WERI-Rb-1 (cell line): ENCODE results near the gene TOMM22.

Experiments used
- DNase-seq: peaks from one replicate; pipeline ENCODE4 v3.0.0-alpha.2; 2020
- H3K27ac ChIP-seq: fragments of 250-450 bp; sonication (Bioruptor Pico); 2 replicates; pipeline ENCODE4 v1.5.1; 2020; ENCODE audit warnings: mild to moderate bottlenecking, moderate library complexity
- H3K27me3 ChIP-seq: fragments of 250-450 bp; sonication (Bioruptor Pico); 2 replicates; pipeline ENCODE4 v1.5.1; 2021; ENCODE audit warnings: mild to moderate bottlenecking, low read depth, moderate library complexity; ENCODE audit not compliant: insufficient read depth, severe bottlenecking
- H3K36me3 ChIP-seq: fragments of 250-450 bp; sonication (Bioruptor Pico); 2 replicates; pipeline ENCODE4 v1.5.1; 2020; ENCODE audit warnings: mild to moderate bottlenecking, moderate library complexity
- H3K4me3 ChIP-seq: 2 replicates; pipeline ENCODE4 v1.5.1; 2011; ENCODE audit warnings: low read depth, mild to moderate bottlenecking, control low read depth, low read length
- H3K9me3 ChIP-seq: fragments of 250-450 bp; sonication (Bioruptor Pico); 2 replicates; pipeline ENCODE4 v1.5.1; 2021; ENCODE audit warnings: mild to moderate bottlenecking, moderate library complexity; ENCODE audit not compliant: severe bottlenecking
- TF ChIP-seq, protein P1 (sequence below): IDR thresholded peaks from 2 replicates; pipeline ENCODE4 v1.5.1; 2011; ENCODE audit warnings: low read depth, mild to moderate bottlenecking, control low read depth, inconsistent platforms, low read length

The TOMM22 gene

DNA sequence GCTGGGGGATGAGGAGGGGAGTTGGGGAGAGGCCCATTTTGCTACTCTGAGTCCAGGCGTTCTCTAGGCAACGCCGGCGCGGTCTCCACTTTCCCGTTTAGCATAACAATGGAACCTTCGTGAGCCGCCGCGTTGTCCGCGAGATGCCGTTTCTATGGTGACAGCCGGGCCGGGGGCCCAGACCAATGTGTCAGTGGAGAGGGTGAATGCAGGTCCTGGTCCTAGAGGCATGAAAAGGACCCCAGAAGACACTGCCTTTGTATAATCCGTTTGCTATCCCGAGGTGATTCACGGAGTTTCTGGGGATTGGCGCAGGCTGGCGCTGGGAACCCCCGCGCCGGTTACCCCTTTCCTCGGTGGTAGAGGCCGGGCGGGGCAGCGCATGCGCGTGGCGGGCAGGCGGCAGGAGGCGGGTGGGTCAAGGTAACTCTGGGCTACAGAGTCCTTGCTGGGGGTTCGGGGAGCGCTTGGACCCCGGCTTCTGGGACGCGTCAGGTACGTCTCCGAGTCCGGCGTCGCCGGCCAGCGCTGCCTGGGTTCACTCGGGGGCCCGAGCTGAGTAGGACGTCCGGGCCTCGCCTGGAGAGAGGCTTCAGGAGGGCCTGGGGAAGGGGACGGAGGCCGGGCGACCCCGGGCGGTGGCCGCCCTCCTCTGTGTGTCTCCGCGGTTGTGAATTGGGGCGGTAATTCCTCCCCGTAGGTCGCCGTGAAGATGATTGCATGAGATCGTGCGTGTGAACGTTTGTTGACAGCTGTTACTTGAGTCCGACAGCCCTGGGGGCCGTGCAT lies 25.3 kb upstream of the TOMM22 start, which contains the start of the genes CBY1 and FAM227A:
Gene CBY1, plus strand, starts transcription at position 383 of the 789 bp plus-strand sequence. CDS start 11,417 bp downstream, outside the sequence.
Gene FAM227A, minus strand, starts transcription at position 137 of the 789 bp plus-strand sequence. CDS start 6,224 bp downstream, outside the sequence.
- H3K9me3 ChIP-seq, result no peaks in the 10 kb centered on the region
- H3K36me3 ChIP-seq, result peaks cover 3% of the 10 kb centered on the region; the same call in 1 of the 2 replicates
- DNase-seq, result peak; percentile 89
- H3K4me3 ChIP-seq, result peak within 1 kb of the TSS; percentile 94
- H3K27ac ChIP-seq, result peak within 1 kb of the TSS; percentile 98
- H3K27me3 ChIP-seq, result no peaks in the 10 kb centered on the region
- TF ChIP-seq, protein P1, sequence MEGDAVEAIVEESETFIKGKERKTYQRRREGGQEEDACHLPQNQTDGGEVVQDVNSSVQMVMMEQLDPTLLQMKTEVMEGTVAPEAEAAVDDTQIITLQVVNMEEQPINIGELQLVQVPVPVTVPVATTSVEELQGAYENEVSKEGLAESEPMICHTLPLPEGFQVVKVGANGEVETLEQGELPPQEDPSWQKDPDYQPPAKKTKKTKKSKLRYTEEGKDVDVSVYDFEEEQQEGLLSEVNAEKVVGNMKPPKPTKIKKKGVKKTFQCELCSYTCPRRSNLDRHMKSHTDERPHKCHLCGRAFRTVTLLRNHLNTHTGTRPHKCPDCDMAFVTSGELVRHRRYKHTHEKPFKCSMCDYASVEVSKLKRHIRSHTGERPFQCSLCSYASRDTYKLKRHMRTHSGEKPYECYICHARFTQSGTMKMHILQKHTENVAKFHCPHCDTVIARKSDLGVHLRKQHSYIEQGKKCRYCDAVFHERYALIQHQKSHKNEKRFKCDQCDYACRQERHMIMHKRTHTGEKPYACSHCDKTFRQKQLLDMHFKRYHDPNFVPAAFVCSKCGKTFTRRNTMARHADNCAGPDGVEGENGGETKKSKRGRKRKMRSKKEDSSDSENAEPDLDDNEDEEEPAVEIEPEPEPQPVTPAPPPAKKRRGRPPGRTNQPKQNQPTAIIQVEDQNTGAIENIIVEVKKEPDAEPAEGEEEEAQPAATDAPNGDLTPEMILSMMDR, result 0 out of 2 replicates have a peak, but pooled peaks have one; percentile 7

DNA sequence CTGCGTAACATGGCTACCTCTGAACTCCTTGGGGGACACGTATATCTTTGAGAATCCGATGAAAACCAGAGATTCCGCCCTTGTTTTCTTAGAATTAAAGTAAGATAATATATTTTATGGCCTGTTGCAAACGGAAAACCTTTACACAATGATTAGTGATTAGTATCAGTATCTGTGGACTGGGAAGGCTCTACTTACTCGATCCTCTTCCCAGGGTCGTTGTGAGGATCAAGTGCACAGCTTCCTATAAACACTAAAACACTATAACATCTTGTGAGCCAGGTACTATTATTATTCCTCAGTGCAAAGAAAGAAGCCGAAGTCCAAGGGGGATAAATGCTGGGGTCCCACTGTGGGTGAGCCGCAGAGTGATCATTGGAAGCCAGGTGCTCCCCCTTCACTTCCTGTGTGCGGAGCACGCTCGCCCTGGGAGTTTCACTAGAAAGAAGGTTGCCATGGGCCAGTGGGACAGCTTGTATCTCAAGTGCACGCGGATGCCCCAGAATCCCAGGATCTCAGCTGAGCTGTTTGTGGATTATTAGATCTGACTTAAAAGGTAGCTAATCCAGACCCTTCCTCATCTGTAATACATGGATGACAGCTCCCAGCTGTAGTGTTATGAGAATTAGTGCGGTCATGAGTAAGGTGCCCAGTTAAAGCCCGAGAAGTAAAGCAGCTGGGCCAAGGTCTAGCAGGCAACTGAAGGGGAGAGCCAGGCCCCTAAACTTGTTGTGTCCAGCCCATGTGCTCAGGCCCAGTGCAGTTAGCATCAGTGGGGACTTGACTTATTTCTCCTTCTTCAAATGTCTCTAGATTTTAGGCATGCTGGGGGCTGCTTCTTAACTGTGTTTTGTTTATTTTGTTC lies 24.5 kb upstream of the TOMM22 start:
- Histone ChIP-seq H3K27me3 (no peaks in the 10 kb centered on the region), H3K9me3 (no peaks in the 10 kb centered on the region), H3K27ac (peak overlapping the region; percentile 98), H3K36me3 (peaks cover 3% of the 10 kb centered on the region; the same call in 1 of the 2 replicates), H3K4me3 (peak overlapping the region; percentile 94)
- DNase-seq, result peak; percentile 69
- TF ChIP-seq, protein P1, result no peak

GRCh38 chr22:38674888-38675287 lies 6.9 kb upstream of the TOMM22 start:
- Histone ChIP-seq H3K4me3 (no peak overlapping the region), H3K27ac (no peak overlapping the region), H3K36me3 (peaks cover 14% of the 10 kb centered on the region), H3K9me3 (no peaks in the 10 kb centered on the region), H3K27me3 (no peaks in the 10 kb centered on the region)
- TF ChIP-seq, protein P1, result no peak
- DNase-seq, result no peak

- DNase-seq, result no peak
- H3K27ac ChIP-seq, result no peak overlapping the region
- peaks cover 12% of the 10 kb centered on the region for H3K36me3 ChIP-seq
- H3K9me3 ChIP-seq, result no peaks in the 10 kb centered on the region
- TF ChIP-seq, protein P1, result no peak
- H3K27me3 ChIP-seq, result no peaks in the 10 kb centered on the region
- no peak overlapping the region for H3K4me3 ChIP-seq
Measured at GRCh38 chr22:38675833-38676232, 5.9 kb upstream of the TOMM22 start.

DNA sequence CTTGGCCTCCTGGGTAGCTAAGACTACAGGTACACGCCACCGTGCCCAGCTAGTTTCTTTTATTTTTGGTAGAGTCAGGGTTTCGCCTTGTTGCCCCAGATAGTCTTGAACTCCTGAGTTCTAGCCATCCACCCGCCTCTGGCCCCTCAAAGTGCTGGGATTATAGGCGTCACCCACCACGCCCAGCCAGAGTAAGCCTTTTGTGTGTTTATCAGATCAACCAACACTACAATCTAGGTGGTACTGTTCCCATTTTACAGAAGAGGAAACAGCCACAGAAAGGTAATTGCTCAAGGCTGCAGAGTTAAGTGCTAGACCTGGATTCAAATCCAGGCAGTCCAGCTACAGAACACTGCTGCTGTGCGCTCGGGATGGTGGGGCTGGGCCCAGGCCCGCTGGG lies 3.1 kb downstream of the TOMM22 start:
- DNase-seq, result no peak
- H3K9me3 ChIP-seq, result no peaks in the 10 kb centered on the region
- H3K27ac ChIP-seq, result no peak overlapping the region
- H3K36me3 ChIP-seq, result peaks cover 66% of the 10 kb centered on the region
- H3K4me3 ChIP-seq, result no peak overlapping the region
- no peaks in the 10 kb centered on the region for H3K27me3 ChIP-seq
- TF ChIP-seq, protein P1, result no peak
